ENCODE results near the gene CRTC2.
"Not testable (repeated sequence)": the region's sequence is repeated elsewhere in the genome, so short reads cannot be mapped to it uniquely, and the experiment has no call there.

CRTC2 gene

DNA sequence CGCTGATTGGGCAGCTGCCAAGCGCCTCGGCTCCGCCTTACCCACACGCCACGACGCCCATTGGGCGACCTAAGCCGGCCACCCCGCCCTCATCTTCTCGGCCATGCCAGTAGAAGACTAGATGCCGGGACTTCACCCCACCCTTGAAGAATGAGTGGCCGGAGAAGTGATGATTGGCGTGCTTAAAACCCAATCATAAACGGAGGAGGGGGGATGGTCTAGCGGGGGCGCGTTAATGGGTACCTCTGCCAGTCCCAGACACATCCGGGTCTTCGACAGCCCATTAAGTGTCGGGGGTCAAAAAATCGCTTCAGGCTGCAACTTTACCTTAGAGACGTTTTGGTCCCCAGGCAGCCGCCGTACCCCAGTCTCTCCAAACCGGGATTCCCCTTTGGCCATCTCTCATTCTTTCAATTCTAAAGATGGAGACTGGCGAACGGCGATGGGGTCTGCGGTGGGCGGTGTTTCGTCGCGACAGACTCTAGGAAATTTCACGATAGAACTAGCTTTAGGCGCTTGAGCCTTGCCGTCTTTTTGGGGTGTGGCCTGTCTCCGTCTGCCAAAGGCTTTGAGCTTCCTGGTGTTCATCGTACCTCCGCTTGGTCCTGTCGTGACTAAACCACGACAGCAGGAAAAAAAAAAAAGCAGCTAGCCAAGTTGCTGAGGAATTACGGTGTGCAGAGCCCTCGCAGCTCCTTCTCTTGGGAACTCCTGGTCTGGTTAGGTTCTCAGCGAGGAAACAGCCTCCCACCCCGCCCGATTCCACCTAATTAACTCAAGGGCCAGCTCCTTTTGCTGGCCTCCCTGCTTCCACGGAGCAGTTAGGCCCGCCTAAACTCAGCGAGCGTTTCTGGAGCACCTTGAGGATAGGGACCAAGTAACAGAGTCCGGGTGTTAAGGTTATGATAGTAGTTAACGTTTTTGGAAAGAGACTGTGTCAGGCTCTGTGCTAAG lies 35.2 kb downstream of the CRTC2 start, which contains the start of gene GATAD2B:
Gene GATAD2B (minus strand): TSS at position 1 of the 954 bp plus-strand sequence. CDS start 94,625 bp downstream, outside the sequence.
- DNase-seq = peak; percentile 92 to 97

DNA sequence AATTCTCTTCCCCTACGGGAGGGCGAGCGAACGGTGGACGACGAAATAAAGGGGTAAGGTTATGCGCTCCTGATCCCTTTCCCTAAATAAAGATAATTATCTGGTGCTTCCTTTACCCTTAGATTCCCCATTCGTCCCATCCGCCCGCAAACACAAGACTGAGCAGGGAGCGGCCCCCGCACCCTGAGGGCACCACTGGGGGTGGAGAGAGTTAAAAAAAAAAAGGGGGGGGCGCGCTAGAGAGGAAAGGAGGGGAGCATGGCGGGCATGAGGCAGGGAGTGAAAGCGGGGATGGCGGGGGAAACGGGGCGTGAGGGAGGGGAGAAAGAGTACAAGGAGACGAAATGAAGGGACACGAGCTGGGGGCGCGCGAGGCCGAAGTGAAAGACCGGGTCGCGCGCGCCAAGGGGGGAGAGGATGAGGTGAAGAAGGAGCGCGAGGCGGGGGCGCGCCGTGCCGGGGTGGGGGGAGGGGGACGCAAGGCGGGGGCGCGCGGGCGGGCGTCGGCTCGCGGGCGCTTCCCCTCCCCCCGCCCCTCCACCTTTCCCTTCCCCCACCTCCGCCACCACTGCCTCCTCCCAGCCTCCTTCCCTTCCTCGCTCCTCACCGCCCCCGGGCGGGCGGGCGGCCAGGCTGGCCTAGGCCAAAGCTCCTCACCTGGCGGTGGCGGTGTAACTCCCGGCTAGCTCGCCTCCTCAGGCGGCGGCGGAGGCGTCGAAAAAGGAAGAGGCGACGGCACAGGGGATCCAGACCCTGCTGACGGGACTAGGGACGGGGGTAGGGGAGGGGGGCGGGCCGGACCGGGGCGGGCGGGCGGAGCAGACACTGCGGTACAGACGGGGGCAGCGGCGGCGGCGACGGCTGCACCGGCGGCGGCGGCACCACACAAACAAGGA lies 36.1 kb downstream of the CRTC2 start:
- peak in 1 of 2 experiments; percentile 51 for DNase-seq

DNA sequence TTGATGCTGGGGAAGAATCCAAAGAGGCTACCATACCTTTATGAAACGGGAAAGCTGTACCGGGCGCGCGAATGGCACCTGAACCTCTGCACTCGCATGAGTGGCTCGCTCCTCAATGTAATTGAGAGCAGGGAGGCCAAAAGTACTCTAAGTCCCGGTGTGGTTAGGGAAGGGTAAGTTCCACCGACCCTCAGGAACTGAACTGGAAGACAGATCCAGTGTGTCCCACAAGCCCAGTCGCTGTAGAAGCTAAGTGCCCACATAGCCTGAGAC lies 36.7 kb downstream of the CRTC2 start:
- DNase-seq = no peak

DNA sequence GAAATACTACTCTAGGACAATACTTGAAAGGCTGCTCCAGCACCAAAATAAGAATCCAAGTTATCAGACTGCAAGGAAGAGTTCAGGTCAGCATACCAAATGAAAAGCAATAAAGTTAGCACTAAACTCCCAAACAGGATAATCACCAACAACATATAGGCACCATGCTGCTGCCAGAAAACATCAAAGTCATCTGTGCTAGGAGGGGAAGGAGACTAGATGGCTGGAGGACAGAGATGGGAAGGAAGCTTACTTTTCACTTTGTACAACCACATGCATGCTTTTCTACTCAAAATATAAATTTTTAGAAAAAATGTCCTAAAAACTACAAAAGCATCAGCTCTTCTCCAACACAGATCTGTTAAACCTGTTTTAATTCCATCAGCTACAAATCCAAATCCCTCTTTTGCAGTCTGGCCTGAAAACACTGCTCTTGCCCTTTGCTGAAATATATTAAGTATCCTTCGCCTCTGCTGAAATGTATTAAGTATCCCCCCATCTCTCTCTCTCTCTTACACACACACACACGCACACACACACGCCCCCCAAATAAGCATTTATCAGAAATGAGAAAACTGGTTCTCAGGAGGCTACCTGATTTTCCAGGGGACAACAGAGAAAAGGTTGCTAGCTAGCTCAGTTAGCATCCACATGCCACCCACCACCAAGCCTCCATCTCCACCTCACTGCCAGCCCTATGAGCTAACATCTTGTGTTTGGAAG lies 37.2 kb downstream of the CRTC2 start:
- DNase-seq = no peak

DNA sequence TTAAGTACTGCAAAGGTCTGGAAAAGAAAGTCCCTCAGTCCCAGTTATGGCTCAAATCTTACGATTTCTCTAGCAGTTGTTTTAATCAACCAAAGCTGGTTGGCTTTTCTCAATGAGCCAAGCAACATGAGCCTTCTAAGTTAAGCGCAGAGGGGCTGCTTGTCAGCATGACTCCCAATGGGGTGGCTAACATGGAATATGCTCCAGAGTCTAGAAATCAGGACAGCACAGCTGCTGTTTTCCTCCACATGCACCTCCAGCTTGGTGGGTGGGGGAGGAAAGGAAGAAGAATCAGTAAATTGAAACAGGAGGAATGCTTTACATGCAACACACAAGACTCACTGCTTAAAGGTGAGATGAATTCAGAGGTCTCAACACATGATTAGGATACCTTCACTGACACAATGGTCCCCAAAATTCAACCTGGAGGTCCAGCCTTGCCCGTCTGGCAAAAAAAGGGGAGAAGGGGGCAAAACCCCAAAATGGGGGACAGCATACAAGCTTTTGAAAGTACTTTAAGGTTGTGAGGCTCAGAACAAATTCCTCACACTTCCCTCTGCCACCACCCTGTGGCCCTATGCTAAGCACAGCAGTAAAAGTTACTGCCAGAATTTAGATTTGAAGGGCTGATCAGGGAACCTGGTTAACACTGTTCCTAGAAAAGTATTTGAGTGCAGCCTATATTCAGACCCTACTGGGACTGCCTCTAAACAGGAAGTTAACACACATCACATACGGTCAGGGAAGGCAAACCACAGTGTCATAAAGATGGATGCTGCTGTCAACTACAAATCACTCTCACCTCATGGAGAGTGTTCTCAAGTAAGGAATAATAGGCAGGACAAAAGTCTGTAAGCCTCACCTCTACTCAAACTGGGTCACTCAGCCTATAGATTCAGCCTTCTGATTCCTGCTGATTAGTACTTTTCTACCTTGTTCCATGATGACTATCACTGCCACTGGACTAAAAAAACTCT lies 38.2 kb downstream of the CRTC2 start:
- no peak for DNase-seq

DNA sequence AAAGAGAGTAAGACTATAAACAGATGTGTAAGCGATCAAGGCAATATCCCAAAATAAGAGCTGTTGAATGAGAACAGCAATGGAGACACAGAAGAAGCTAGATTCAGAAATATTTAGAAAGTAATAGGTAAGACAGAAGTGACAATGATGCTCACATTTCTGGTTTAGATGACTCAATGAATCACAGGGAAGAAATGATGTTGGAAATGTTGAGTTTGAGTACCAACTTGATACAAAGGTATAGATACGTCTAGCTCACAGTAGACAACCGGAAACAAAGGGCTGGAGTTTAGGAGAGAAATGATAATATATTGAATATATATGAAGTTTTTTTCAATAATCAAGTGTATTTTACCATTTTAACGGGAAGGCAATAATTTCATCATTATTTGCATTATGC lies 42.1 kb downstream of the CRTC2 start:
- no peak for DNase-seq

DNA sequence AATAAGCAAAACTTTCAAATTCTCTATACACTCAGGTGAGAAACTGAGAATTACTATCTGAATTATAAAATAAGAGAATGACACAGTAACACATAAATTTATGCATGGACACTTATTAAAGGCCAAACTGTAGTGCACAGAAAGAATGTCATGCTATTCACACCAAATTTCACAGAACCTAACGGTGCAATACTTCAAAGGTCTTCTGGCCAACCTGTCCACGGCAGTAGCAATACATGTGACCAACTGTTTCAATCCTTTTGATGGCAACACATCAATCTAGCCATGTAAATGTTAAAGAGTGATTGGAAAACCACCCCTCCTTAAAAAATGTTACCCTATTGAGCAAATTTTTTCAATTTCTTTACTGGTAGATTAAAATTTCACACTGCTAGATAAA lies 46.1 kb downstream of the CRTC2 start:
- DNase-seq = no peak

DNA sequence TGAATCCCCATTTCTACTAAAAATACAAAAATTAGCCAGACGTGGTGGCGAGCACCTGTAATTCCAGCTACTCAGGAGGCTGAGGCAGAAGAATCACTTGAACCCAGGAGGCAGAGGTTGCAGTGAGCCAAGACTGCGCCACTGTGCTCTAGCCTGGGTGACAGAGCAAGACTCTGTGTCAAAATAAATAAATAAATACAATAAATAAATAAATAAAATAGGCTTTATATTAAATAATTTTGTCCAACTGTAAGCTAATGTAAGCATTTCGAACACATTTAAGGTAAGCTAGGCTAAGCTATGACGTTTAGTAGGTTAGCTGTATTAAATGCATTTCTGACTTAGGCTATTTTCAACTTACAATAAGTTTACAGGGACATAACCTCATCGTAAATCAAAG lies 47.9 kb downstream of the CRTC2 start:
- DNase-seq = not testable (repeated sequence)

DNA sequence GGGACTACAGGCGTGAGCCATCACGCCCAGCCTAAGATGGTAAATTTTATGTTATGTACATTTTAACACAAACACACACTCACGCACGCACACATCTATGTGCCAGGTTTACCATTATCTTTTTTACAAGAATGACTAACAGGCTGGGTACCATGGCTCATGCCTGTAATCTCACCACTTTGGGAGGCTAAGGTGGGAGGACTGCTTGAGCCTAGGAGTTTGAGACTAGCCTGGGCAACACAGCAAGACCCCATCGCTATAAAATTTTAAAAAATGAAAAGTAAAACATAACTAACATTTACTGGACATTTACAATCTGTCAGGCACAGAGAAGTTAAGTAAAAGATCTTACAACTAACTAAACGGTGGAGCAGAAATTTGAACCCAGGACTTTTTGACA lies 50.3 kb downstream of the CRTC2 start:
- DNase-seq = no peak

DNA sequence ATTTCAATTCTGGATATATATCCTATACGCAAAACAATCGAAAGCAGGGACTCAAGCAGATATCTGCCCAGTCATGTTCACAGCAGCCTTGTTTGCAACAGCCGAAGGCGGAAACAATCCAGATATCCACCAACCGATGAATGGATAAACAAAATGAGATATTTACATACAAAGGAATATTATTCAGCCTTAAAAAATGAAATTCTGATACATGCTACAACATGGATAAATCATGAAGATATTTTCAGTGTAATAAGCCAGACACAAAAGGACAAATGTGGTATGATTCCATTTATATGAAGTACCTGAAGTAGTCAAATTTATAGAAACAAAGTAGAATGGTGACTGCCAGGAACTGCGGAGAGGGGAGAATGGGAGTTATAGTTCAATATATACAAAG lies 51.3 kb downstream of the CRTC2 start:
- no peak for DNase-seq

DNA sequence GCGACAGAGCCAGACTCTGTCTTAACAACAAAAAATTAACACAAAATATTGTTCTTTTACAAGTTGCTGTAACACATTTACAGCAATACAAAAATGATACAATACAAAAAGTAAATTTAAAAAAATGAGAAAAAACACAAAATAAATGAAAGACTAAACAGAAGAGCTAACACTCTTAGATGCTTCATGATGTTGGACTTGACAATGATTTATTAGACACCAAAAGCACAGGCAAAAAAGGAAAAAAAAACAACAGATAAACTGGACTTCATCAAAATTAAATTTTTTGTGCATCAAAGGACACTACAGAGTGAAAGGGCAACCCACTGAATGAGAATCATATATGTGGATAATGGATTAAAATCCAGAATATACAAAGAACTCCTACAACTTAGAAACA lies 52.0 kb downstream of the CRTC2 start:
- DNase-seq = no peak

DNA sequence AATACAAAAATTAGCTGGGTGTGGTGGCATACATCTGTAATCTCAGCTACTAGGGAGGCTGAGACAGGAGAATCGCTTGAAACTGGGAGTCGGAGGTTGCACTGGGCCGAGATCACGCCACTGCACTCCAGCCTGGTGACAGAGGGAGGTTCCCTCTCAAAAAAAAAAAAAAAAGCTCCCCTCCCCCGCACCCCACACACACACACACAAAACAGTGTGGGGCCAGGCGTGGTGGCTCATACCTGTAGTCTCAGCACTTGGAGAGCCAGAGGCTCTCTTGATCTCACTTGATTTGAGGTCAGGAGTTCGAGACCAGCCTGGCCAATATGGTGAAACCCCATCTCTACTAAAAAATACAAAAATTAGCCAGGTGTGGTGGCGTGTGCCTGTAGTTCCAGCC lies 52.5 kb downstream of the CRTC2 start:
- not testable (repeated sequence) for DNase-seq

DNA sequence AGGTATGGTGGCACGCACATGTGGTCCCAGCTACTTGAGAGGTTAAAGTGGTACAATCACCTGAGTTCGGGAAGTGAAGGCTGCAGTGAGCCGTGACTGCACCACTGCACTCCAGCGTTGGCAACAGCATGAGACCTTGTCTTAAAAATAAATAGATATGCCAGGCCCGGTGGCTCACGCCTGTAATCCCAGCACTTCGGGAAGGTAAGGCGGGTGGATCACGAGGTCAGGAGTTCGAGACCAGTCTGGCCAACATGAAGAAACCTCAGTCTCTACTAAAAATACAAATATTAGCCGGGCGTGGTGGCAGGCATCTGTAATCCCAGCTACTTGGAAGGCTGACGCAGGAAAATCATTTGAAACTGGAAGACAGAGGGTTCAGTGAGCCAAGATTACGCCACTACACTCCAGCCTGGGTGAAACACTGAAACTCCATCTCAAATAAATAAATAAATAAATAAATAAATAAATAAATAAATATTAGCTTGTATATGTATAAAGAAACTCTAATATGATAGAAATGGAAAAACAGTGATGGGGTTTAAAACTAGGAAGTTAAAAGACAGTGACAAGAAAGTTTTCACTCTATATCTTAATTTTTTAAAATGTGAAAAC lies 54.5 kb downstream of the CRTC2 start:
- no peak for DNase-seq

DNA sequence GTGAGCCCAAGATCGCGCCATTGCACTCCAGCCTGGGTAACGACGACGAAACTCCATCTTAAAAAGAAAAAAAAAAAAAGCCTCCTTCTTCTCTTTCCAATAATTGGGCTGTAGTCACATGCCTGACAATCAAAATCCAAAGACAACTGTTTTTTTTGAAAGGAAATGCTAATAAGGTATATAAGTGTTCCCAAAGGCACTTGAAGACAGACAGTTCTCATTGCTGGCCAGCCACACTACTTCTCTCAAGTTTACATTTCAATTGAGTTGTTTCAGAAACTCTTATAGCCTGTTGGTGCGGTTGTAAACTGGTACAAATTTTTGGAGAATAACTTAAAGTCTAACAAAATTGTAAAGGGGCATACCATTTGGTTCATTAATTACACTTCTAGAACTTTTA lies 58.9 kb downstream of the CRTC2 start:
- no peak for DNase-seq
